IPS-18c (cell line): ENCODE results near the gene CTCF.

ENCODE experiments used
- H3K4me3 ChIP-seq: 2 replicates; pipeline ENCODE4 v1.7.0; 2013; ENCODE audit warnings: low read depth, mild to moderate bottlenecking, low read length, moderate library complexity; ENCODE audit not compliant: insufficient read depth
- H3K9me3 ChIP-seq: one replicate; pipeline ENCODE4 v1.6.1; 2013; ENCODE audit warnings: mild to moderate bottlenecking, low read length, moderate library complexity; ENCODE audit not compliant: control insufficient read depth, insufficient read depth

CTCF gene

DNA sequence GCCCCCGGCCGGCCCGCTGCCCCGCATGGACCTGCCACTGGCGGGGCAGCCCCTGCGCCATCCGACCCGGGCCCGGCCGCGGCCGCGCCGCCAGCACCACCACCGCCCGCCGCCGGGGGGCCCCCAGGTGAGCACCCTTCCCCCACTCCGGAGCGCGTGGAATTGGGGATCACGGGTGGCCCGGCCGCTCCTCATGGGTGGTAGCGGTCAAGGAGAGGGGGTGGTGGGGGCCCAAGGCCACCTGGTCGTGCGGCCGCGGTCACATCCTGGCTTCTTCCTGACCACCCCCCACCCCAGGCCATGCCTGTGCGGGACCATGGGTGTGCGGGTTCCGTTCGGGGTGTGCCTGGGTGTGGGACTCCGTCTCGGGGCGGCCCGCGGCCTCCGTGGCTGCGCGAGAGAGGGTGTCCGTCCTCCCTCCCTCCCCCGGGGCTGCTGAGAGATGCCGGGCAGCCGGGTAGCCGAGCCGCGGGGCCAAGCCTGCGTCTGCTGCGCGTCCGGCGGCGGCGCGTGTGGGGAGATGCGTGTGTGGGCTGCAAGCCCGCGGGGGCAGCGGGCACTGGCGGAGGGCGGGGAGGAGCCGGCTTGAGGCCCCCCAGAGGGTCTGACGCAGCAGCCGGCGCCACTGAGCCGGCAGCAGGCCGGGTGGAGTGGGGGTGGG is 90.9 kb downstream of the CTCF start:
- no peaks in the 10 kb centered on the region for H3K9me3 ChIP-seq

GRCh38 chr16:67653789-67654402 is 91.6 kb downstream of the CTCF start:
- no peaks in the 10 kb centered on the region for H3K9me3 ChIP-seq
- peak overlapping the region; percentile 63 for H3K4me3 ChIP-seq

More for the DNA sequence above, 90.9 kb downstream of the CTCF start:
- peak overlapping the region; percentile 63 for H3K4me3 ChIP-seq

GRCh38 chr16:67654403-67654911 is 92.1 kb downstream of the CTCF start:
- Histone ChIP-seq H3K4me3 (no peak overlapping the region), H3K9me3 (no peaks in the 10 kb centered on the region)

GRCh38 chr16:67655363-67655762 is 93.0 kb downstream of the CTCF start:
- no peaks in the 10 kb centered on the region for H3K9me3 ChIP-seq
- H3K4me3 ChIP-seq: no peak overlapping the region

DNA sequence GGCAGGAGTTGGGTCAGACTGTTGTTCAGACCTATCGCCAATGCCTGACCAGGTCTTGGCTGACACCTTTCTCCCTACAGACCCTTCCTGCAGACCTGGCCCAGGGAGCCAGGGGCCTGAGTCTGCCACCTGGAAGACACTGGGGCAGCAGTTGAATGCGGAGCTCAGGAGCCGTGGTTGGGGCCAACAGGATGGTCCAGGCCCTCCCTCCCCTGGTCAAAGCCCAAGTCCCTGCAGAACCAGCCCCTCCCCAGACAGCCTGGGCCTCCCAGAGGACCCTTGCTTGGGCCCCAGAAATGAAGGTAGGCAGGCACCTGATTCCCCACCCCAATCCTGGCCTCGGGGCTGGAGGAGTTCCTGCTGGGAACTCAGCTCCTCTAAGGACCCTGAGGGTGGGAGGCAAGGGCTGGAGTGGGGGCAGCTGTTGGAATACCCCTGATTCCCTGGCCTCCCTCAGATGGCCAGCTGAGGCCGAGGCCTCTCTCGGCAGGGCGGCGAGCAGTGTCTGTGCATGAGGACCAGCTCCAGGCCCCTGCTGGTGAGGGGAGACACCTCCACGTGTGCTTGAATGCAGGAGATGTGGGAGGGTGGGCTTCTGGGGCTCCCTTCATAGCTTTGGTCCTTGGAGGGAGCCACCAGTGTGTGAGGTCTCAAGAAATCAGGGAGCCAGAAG is 94.2 kb downstream of the CTCF start:
- H3K9me3 ChIP-seq: no peaks in the 10 kb centered on the region
- no peak overlapping the region for H3K4me3 ChIP-seq

DNA sequence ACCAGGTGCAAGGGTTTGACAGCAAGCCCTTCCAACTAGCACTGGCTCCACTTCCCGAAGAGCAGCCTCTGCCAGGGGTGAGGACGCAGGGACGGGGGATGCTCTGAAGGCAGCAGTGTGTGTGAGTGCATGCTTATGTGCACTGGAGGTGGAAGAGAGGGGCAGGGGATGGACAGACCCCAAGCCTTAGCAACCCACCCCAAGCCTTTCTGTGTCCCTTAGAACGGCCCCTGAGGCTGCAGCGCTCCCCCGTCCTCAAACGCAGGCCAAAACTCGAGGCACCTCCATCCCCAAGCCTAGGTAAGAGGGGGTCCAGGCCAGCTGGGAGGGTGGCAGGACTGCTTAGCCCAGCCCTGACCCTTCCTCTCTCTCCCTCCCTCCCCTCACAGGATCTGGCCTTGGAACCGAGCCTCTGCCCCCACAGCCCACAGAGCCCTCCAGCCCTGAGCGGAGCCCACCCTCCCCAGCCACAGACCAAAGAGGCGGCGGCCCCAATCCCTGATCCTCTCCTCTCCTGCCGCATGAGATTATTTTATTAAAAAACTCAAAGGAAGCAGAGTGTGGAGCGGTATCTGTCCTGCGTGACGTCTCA is 94.8 kb downstream of the CTCF start:
- Histone ChIP-seq H3K4me3 (no peak overlapping the region), H3K9me3 (no peaks in the 10 kb centered on the region)

- Histone ChIP-seq H3K4me3 (no peak overlapping the region), H3K9me3 (no peaks in the 10 kb centered on the region)
These were observed 95.6 kb downstream of the CTCF start for GRCh38 chr16:67657751-67658518.

- no peaks in the 10 kb centered on the region for H3K9me3 ChIP-seq
These were observed 96.7 kb downstream of the CTCF start for GRCh38 chr16:67658849-67659674.

DNA sequence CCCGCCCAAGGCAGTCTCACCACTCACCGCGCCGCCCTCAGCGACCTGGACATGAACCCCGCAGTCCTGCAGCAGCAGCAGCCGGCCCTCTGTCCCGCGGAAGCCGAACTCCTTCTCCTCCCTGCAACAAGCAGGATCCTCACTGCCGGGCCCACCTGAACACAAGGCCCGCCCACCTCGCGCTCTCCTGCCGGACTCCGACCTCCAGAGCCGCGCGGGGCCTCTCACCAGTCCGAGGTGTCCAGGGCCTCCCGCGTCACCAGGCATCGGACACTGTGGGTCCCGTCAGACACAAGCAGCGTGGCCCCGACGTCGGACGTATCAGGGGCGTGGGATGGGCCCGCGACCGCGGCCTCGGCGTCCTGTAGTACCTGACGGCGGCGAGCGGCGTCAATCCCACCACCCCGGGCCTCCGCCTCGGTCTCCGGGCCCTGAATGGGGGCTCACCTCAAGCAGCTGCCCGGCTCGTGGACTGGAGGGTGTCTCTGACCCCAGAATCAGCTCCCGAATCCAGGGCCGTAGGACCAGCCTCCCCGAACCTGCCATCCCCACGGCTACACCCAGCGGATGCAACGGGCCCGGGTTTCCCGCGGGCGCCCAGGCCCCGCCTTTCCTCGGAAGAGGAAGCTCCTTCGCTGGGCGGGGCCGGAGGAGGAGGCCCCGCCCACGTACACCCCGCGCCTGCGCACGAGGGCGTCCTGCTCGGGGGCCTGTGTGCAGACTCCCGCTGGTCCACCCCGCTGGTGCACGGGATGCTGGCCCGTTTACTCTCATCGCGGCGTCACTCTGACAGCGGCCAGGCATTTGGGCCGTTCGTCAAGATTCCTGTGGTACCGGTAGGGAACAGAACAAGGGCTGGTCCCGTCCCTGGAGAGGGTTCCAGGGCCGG is 97.6 kb downstream of the CTCF start, which contains the start of gene ACD:
TSS of gene ACD (minus strand) at position 586 of the 889 bp plus-strand sequence. CDS start at position 546, 40 bp downstream.
- peak within 1 kb of the TSS; percentile 68 for H3K4me3 ChIP-seq

More at GRCh38 chr16:67658849-67659674, 96.7 kb downstream of the CTCF start:
- peak overlapping the region; percentile 68 for H3K4me3 ChIP-seq

GRCh38 chr16:67660564-67661028 is 98.3 kb downstream of the CTCF start, which contains the start of gene PARD6A:
Gene PARD6A (plus strand): TSS chr16:67660960. CDS start chr16:67661039, 79 bp downstream.
- no peaks in the 10 kb centered on the region for H3K9me3 ChIP-seq
- peak within 1 kb of the TSS; percentile 68 for H3K4me3 ChIP-seq

More for the DNA sequence above, 97.6 kb downstream of the CTCF start, which contains the start of gene ACD:
- H3K9me3 ChIP-seq: no peaks in the 10 kb centered on the region

DNA sequence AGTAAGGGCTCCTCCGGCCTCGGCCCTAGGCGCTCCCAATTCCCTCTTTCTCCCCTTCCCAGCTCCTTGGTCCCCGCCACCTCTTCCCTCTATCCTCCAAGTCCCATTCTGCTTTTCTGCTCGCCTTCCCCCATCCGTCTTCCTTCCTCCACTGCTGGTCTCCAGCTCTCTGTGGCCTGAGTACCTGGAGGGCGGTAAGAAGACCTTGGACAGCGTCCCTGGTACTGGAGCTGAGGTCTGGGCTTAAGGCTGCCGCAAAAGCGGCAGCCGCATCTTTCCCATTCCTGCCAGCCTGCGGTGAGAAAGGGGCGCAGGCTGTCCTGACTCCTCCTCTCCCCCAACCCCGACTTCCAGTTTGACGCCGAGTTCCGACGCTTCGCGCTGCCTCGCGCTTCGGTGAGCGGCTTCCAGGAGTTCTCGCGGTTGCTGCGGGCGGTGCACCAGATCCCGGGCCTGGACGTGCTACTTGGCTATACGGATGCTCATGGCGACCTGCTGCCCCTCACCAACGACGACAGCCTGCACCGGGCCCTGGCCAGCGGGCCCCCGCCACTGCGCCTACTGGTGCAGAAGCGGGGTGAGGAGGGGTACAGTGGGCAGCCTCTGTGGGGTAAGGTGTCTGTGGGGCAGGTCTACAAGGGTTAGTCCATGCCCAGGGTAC is 98.9 kb downstream of the CTCF start:
- Histone ChIP-seq H3K9me3 (no peaks in the 10 kb centered on the region), H3K4me3 (peak overlapping the region; percentile 68)

- Histone ChIP-seq H3K9me3 (no peaks in the 10 kb centered on the region), H3K4me3 (peak overlapping the region; percentile 68)
These were observed 99.7 kb downstream of the CTCF start for GRCh38 chr16:67661886-67662652.

- H3K9me3 ChIP-seq: no peaks in the 10 kb centered on the region
- H3K4me3 ChIP-seq: no peak overlapping the region
These were observed 100.3 kb downstream of the CTCF start for GRCh38 chr16:67662653-67663010.
